Cardiac fibroblast (primary cell): ENCODE data around the gene DOCK4.

Experiments used
- DNase-seq, 2 donors: peaks; one replicate each; pipeline versions ENCODE4 v3.0.0 to v3.0.0-alpha.2; 2010; ENCODE audit warnings: low read depth in 2 of 2
- H3K4me3 ChIP-seq, 2 donors: replicated peaks in 1 of 2; 1 replicate in 1 of 2; 2 replicates in 1 of 2; pipeline ENCODE4 v1.5.1; 2011; ENCODE audit warnings: low read depth in 2 of 2, low read length in 2 of 2, mild to moderate bottlenecking in 2 of 2, moderate library complexity in 1 of 2
- CTCF ChIP-seq: IDR thresholded peaks from one replicate; pipeline ENCODE4 v1.5.1; 2011; ENCODE audit warnings: low read depth, mild to moderate bottlenecking, low read length, inconsistent platforms

DOCK4 gene

GRCh38 chr7:112201839-112202238, 4.4 kb downstream of the DOCK4 start:
- no peak for TF ChIP-seq CTCF
- no peak for DNase-seq
- H3K4me3 ChIP-seq = no peak overlapping the region

- peak; percentile 46 to 85 for DNase-seq
- no peak for TF ChIP-seq CTCF
These were observed 4.8 kb downstream of the DOCK4 start for GRCh38 chr7:112201411-112201810.

GRCh38 chr7:112199672-112200071, 6.5 kb downstream of the DOCK4 start:
- TF ChIP-seq CTCF = no peak
- no peak for DNase-seq
- no peak overlapping the region for H3K4me3 ChIP-seq

More at GRCh38 chr7:112201411-112201810, 4.8 kb downstream of the DOCK4 start:
- no peak overlapping the region for H3K4me3 ChIP-seq

GRCh38 chr7:112199035-112199655, 7.1 kb downstream of the DOCK4 start:
- no peak overlapping the region for H3K4me3 ChIP-seq
- TF ChIP-seq CTCF = no peak
- DNase-seq = peak; percentile 67 to 76

- no peak overlapping the region for H3K4me3 ChIP-seq
- no peak for DNase-seq
- no peak for TF ChIP-seq CTCF
These were observed 8.9 kb downstream of the DOCK4 start for GRCh38 chr7:112197322-112197721.

GRCh38 chr7:112195717-112196116, 10.5 kb downstream of the DOCK4 start:
- no peak for TF ChIP-seq CTCF
- no peak overlapping the region for H3K4me3 ChIP-seq

More at GRCh38 chr7:112195717-112196116, 10.5 kb downstream of the DOCK4 start:
- DNase-seq = peak in 1 of 2 donors; percentile 18
